WTC11 (cell line): ENCODE measurements around the gene CDK10. TPM values are rescaled to one million over a fixed set of nuclear protein-coding genes. Genes with fewer than 3 reads are reported as not detected.

Source experiments
- ATAC-seq: fragments of 200-7000 bp; cut with Tn5 transposase; 2 replicates; pipeline ENCODE4 v1.10.0; 2021; ENCODE audit warnings: mild to moderate bottlenecking, moderate library complexity
- CTCF ChIA-PET: fragments of 300-600 bp; sonication (Branson Sonifier 250); formaldehyde crosslinking; loops from one replicate; lab custom pipeline; 2021; ENCODE audit warnings: antibody characterized with exemption; lab: Charles Lee
- POLR2A ChIA-PET: fragments of 350-600 bp; sonication (Branson Sonifier 250); formaldehyde crosslinking; loops from one replicate; lab custom pipeline; 2021; ENCODE audit warnings: antibody characterized with exemption; lab: Charles Lee
- DNase-seq: peaks from one replicate; pipeline ENCODE4 v3.0.0; 2021; ENCODE audit warnings: low spot score
- H3K27ac Mint-ChIP-seq: 2 replicates; pipeline ENCODE4 v1.8.0; 2021; ENCODE audit warnings: mixed read lengths
- H3K27me3 Mint-ChIP-seq: 2 replicates; pipeline ENCODE4 v1.8.0; 2021; ENCODE audit warnings: low read depth, mild to moderate bottlenecking, moderate library complexity, mixed read lengths
- H3K36me3 Mint-ChIP-seq: 2 replicates; pipeline ENCODE4 v1.8.0; 2021; ENCODE audit warnings: mixed read lengths
- H3K4me1 Mint-ChIP-seq: 2 replicates; pipeline ENCODE4 v1.8.0; 2022; ENCODE audit warnings: mixed read lengths
- H3K4me3 Mint-ChIP-seq: 2 replicates; pipeline ENCODE4 v1.8.0; 2021; ENCODE audit warnings: mild to moderate bottlenecking, moderate library complexity, mixed read lengths
- H3K9me3 Mint-ChIP-seq: 2 replicates; pipeline ENCODE4 v1.8.0; 2021; ENCODE audit warnings: mixed read lengths
- AR ChIP-seq: fragments of 250-450 bp; sonication (Bioruptor Pico); IDR thresholded peaks from 2 replicates; pipeline ENCODE4 v1.9.0; 2021; ENCODE audit warnings: mild to moderate bottlenecking
- ATF3 ChIP-seq: sonication (generic); formaldehyde crosslinking; conservative IDR thresholded peaks from 2 replicates; pipeline ENCODE4 v1.8.1; 2022; ENCODE audit warnings: mild to moderate bottlenecking, missing genetic modification reagents
- CREB1 ChIP-seq: sonication (generic); formaldehyde crosslinking; IDR thresholded peaks from 2 replicates; pipeline ENCODE4 v1.8.0; 2023; ENCODE audit warnings: mild to moderate bottlenecking, missing genetic modification reagents
- ETV6 ChIP-seq: sonication (generic); formaldehyde crosslinking; IDR thresholded peaks from 2 replicates; pipeline ENCODE4 v1.8.1; 2022; ENCODE audit warnings: mild to moderate bottlenecking, missing genetic modification reagents
- FOXK1 ChIP-seq: sonication (generic); formaldehyde crosslinking; IDR thresholded peaks from 2 replicates; pipeline ENCODE4 v1.8.0; 2022; ENCODE audit warnings: mild to moderate bottlenecking, moderate library complexity, missing genetic modification reagents
- FOXP1 ChIP-seq: sonication (generic); formaldehyde crosslinking; IDR thresholded peaks from 2 replicates; pipeline ENCODE4 v1.8.0; 2022; ENCODE audit warnings: missing genetic modification reagents, mild to moderate bottlenecking, moderate library complexity, borderline replicate concordance
- GRHL2 ChIP-seq: fragments of 250-450 bp; sonication (Bioruptor Pico); IDR thresholded peaks from 2 replicates; pipeline ENCODE4 v1.8.0; 2022; ENCODE audit warnings: mild to moderate bottlenecking, moderate library complexity; ENCODE audit not compliant: insufficient replicate concordance, severe bottlenecking
- IRF2 ChIP-seq: sonication (generic); formaldehyde crosslinking; IDR thresholded peaks from 2 replicates; pipeline ENCODE4 v1.8.0; 2022; ENCODE audit warnings: low read depth, missing genetic modification reagents, borderline replicate concordance
- NFYB ChIP-seq: sonication (generic); formaldehyde crosslinking; conservative IDR thresholded peaks from 2 replicates; pipeline ENCODE4 v1.8.0; 2022; ENCODE audit warnings: low read depth, missing genetic modification reagents
- NR1H2 ChIP-seq: sonication (generic); formaldehyde crosslinking; IDR thresholded peaks from 2 replicates; pipeline ENCODE4 v1.9.0; 2021; ENCODE audit warnings: mild to moderate bottlenecking, moderate library complexity, missing genetic modification reagents
- NR2C2 ChIP-seq: sonication (generic); formaldehyde crosslinking; IDR thresholded peaks from 2 replicates; pipeline ENCODE4 v1.8.0; 2022; ENCODE audit warnings: mild to moderate bottlenecking, missing genetic modification reagents
- NR3C1 ChIP-seq: sonication (generic); formaldehyde crosslinking; conservative IDR thresholded peaks from 2 replicates; pipeline ENCODE4 v1.8.1; 2023; ENCODE audit warnings: low read depth, mild to moderate bottlenecking, missing genetic modification reagents
- SOX15 ChIP-seq: fragments of 250-450 bp; sonication (Bioruptor Pico); IDR thresholded peaks from 2 replicates; pipeline ENCODE4 v1.9.0; 2021; ENCODE audit warnings: mild to moderate bottlenecking
- ZMAT4 ChIP-seq: fragments of 250-450 bp; sonication (Bioruptor Pico); IDR thresholded peaks from 2 replicates; pipeline ENCODE4 v1.9.0; 2021; ENCODE audit warnings: mild to moderate bottlenecking
- ZNF121 ChIP-seq: sonication (generic); formaldehyde crosslinking; IDR thresholded peaks from 2 replicates; pipeline ENCODE4 v1.8.0; 2023; ENCODE audit warnings: missing genetic modification reagents
- ZNF396 ChIP-seq: fragments of 250-450 bp; sonication (Bioruptor Pico); IDR thresholded peaks from 2 replicates; pipeline ENCODE4 v1.8.0; 2021; ENCODE audit warnings: mild to moderate bottlenecking, moderate library complexity, borderline replicate concordance
- total RNA-seq: library from RNA; stranded (reverse); gene quantifications from 3 replicates; pipeline ENCODE4 v1.2.3, GENCODE V29; 2021
- TF ChIP-seq, protein P1 (sequence below): sonication (generic); formaldehyde crosslinking; IDR thresholded peaks from 2 replicates; pipeline ENCODE4 v1.8.0; 2023; ENCODE audit warnings: missing genetic modification reagents, mild to moderate bottlenecking, borderline replicate concordance
- TF ChIP-seq, protein P2 (sequence below): sonication (generic); formaldehyde crosslinking; IDR thresholded peaks from 2 replicates; pipeline ENCODE4 v1.8.1; 2023; ENCODE audit warnings: mild to moderate bottlenecking, missing genetic modification reagents, moderate library complexity
- TF ChIP-seq, protein P3 (sequence below): sonication (generic); formaldehyde crosslinking; IDR thresholded peaks from 2 replicates; pipeline ENCODE4 v1.8.1; 2023; ENCODE audit warnings: mild to moderate bottlenecking, missing genetic modification reagents, moderate library complexity

CDK10 gene
- total RNA-seq, 1 experiment from 2014 or later = 102 TPM

DNA sequence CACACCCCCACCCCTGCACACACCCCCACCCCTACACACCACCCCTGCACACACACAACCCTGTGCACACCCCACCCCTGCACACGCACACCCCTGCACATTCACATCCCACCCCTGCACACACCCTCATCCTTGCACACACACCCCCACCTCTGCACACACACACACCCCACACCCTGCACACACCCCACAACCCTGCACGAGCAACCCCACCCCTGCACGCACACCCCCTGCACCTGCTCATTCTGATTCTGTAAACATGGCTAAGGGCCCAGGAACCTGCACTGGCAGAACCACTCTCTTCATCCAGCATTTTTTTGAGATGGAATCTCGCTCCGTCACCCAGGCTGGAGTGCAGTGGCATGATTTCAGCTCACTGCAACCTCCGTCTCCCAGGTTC, 47.1 kb upstream of the CDK10 start:
- H3K4me3 Mint-ChIP-seq = no peak overlapping the region

DNA sequence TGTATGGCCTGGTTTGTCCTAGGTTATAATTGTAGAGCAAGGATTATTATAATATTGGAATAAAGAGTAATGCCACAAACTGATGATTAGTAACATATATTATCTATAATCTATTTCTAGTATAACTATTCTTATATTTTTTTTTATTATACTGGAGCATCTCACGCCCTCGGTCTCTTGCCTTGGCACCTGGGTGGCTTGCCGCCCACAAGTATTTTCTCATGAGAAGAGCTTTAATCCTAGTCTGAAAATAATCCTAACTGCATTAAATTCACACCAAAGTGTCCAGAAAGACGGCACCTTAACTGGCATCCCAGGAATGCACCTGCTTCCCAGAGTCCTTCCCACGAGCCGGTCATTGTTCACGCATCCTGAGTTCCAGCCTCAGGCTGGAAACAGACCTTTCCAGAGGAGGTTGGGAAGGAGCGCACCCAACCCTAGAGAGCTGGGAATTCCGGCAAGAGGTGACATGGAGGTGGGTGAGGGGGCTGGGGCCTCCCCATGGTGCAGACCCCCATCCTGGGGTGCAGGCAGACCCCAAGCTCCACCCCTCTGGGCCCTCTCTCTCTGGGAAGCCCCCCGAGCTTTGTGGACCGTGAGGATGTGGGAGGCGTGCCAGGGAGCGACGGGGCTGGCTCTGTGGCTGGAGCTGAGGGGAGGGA, 44.9 kb upstream of the CDK10 start:
- CTCF ChIA-PET = interaction anchor here (0.5 to 3.4 kb wide), 16 partner anchors 17 to 904 kb away, joined by 3 to 45 read pairs (median 6); partner anchors contain the start of genes CPNE7 and DPEP1
- no peak for ATAC-seq
- no peaks in the 10 kb centered on the region for H3K9me3 Mint-ChIP-seq
- H3K4me3 Mint-ChIP-seq = no peak overlapping the region
- TF ChIP-seq ZNF121 (CRISPR knock-in tag) = no peak
- TF ChIP-seq, protein P1, sequence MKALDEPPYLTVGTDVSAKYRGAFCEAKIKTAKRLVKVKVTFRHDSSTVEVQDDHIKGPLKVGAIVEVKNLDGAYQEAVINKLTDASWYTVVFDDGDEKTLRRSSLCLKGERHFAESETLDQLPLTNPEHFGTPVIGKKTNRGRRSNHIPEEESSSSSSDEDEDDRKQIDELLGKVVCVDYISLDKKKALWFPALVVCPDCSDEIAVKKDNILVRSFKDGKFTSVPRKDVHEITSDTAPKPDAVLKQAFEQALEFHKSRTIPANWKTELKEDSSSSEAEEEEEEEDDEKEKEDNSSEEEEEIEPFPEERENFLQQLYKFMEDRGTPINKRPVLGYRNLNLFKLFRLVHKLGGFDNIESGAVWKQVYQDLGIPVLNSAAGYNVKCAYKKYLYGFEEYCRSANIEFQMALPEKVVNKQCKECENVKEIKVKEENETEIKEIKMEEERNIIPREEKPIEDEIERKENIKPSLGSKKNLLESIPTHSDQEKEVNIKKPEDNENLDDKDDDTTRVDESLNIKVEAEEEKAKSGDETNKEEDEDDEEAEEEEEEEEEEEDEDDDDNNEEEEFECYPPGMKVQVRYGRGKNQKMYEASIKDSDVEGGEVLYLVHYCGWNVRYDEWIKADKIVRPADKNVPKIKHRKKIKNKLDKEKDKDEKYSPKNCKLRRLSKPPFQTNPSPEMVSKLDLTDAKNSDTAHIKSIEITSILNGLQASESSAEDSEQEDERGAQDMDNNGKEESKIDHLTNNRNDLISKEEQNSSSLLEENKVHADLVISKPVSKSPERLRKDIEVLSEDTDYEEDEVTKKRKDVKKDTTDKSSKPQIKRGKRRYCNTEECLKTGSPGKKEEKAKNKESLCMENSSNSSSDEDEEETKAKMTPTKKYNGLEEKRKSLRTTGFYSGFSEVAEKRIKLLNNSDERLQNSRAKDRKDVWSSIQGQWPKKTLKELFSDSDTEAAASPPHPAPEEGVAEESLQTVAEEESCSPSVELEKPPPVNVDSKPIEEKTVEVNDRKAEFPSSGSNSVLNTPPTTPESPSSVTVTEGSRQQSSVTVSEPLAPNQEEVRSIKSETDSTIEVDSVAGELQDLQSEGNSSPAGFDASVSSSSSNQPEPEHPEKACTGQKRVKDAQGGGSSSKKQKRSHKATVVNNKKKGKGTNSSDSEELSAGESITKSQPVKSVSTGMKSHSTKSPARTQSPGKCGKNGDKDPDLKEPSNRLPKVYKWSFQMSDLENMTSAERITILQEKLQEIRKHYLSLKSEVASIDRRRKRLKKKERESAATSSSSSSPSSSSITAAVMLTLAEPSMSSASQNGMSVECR (CRISPR knock-in tag) = no peak
- TF ChIP-seq, protein P2, sequence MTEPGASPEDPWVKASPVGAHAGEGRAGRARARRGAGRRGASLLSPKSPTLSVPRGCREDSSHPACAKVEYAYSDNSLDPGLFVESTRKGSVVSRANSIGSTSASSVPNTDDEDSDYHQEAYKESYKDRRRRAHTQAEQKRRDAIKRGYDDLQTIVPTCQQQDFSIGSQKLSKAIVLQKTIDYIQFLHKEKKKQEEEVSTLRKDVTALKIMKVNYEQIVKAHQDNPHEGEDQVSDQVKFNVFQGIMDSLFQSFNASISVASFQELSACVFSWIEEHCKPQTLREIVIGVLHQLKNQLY = no peak
- TF ChIP-seq, all 79 proteins: peak for 0
- POLR2A ChIA-PET = interaction anchor here (1.1 to 1.2 kb wide), 2 partner anchors 66 to 76 kb away, joined by 3 to 5 read pairs; partner anchors contain the start of gene CPNE7
- Mint-ChIP-seq H3K27me3 (no peaks in the 10 kb centered on the region), H3K36me3 (peaks cover 15% of the 10 kb centered on the region), H3K27ac (no peak overlapping the region), H3K4me1 (peaks cover 7% of the 10 kb centered on the region)
- no peak for DNase-seq

More for the DNA sequence above, 47.1 kb upstream of the CDK10 start:
- Mint-ChIP-seq H3K27me3 (peaks cover 5% of the 10 kb centered on the region; the same call in 1 of the 2 replicates), H3K9me3 (no peaks in the 10 kb centered on the region), H3K27ac (no peak overlapping the region), H3K4me1 (peaks cover 7% of the 10 kb centered on the region), H3K36me3 (no peaks in the 10 kb centered on the region)
- CTCF ChIA-PET = interaction anchor here (0.9 to 3.4 kb wide), 5 partner anchors 25 to 73 kb away, joined by 3 to 45 read pairs (median 4); partner anchors contain the start of genes CPNE7 and DPEP1
- TF ChIP-seq SOX15 (CRISPR knock-in tag) (no peak), NR3C1 (no peak), ZNF396 (CRISPR knock-in tag) (no peak), AR (no peak), FOXP1 (CRISPR knock-in tag) (no peak)
- DNase-seq = no peak
- POLR2A ChIA-PET = no interaction called here
- ATAC-seq = no peak

DNA sequence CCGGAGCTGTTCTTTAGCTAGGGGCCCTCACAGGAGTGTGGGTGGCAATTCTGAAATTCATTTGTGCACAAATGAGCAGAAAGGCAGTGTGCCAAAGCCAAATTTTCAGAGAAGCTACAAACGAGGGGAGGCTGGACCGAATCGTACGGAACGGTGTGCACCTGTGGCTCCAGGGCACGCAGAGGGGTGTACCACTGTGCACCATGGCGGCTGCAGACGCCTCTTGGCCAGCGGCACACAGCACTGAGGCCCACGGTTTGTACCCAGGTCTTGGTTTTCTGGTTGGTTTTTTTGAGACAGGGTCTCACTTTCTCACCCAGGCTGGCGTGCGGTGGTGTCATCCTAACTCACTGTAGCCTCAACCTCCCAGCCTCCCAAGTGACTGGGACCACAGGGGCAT, 43.9 kb upstream of the CDK10 start:
- POLR2A ChIA-PET = no interaction called here
- ATAC-seq (no peak), DNase-seq (no peak)
- Mint-ChIP-seq H3K4me3 (no peak overlapping the region), H3K27me3 (no peaks in the 10 kb centered on the region), H3K9me3 (no peaks in the 10 kb centered on the region), H3K27ac (no peak overlapping the region), H3K4me1 (peaks cover 7% of the 10 kb centered on the region), H3K36me3 (peaks cover 20% of the 10 kb centered on the region)
- CTCF ChIA-PET = interaction anchor here (0.6 to 3.4 kb wide), 6 partner anchors 25 to 45 kb away, joined by 3 to 45 read pairs (median 10); partner anchors contain the start of gene DPEP1
- TF ChIP-seq, protein P3, sequence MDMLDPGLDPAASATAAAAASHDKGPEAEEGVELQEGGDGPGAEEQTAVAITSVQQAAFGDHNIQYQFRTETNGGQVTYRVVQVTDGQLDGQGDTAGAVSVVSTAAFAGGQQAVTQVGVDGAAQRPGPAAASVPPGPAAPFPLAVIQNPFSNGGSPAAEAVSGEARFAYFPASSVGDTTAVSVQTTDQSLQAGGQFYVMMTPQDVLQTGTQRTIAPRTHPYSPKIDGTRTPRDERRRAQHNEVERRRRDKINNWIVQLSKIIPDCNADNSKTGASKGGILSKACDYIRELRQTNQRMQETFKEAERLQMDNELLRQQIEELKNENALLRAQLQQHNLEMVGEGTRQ (CRISPR knock-in tag) = no peak
- TF ChIP-seq FOXK1 (no peak), GRHL2 (CRISPR knock-in tag) (no peak), SOX15 (CRISPR knock-in tag) (no peak), ETV6 (no peak), NR1H2 (no peak), IRF2 (no peak), ATF3 (CRISPR knock-in tag) (no peak), NFYB (CRISPR knock-in tag) (no peak), ZMAT4 (CRISPR knock-in tag) (no peak), CREB1 (CRISPR knock-in tag) (no peak), NR2C2 (CRISPR knock-in tag) (no peak), ZNF121 (CRISPR knock-in tag) (no peak)
